Activated T-cell treated with anti-CD3 and anti-CD28 coated beads, Interleukin-2, amount 50 U/mL, for 1 hour (primary cell): Measurements from ENCODE around the gene CAMK2D.
"Not testable (repeated sequence)": the region's sequence is repeated elsewhere in the genome, so short reads cannot be mapped to it uniquely, and the experiment has no call there.

ENCODE experiments used
- DNase-seq: peaks from one replicate; pipeline ENCODE4 v3.0.0-alpha.2; 2020

The CAMK2D gene

GRCh38 chr4:113761620-113762185 lies at the start of gene CAMK2D:
Gene CAMK2D, minus strand, starts transcription at chr4:113761738. Its CDS starts 670 bp downstream, at chr4:113761068.
- peak; percentile 86 for DNase-seq

- DNase-seq: no peak
Measured at GRCh38 chr4:113810906-113811305, 49.4 kb upstream of the CAMK2D start.

GRCh38 chr4:113809311-113809710 lies 47.8 kb upstream of the CAMK2D start:
- no peak for DNase-seq

GRCh38 chr4:113806850-113807249 lies 45.3 kb upstream of the CAMK2D start:
- DNase-seq: no peak

- DNase-seq: no peak
Measured at GRCh38 chr4:113801882-113802281, 40.3 kb upstream of the CAMK2D start.

- not testable (repeated sequence) for DNase-seq
Measured at GRCh38 chr4:113796381-113796780, 34.8 kb upstream of the CAMK2D start.

- DNase-seq: no peak
Measured at GRCh38 chr4:113790478-113790877, 28.9 kb upstream of the CAMK2D start.

GRCh38 chr4:113788888-113789287 lies 27.4 kb upstream of the CAMK2D start:
- no peak for DNase-seq

- no peak for DNase-seq
Measured at GRCh38 chr4:113785781-113786180, 24.2 kb upstream of the CAMK2D start.

- no peak for DNase-seq
Measured at GRCh38 chr4:113784497-113785250, 23.1 kb upstream of the CAMK2D start.

GRCh38 chr4:113783701-113784100 lies 22.2 kb upstream of the CAMK2D start:
- DNase-seq: no peak

GRCh38 chr4:113783289-113783688 lies 21.8 kb upstream of the CAMK2D start:
- no peak for DNase-seq

- no peak for DNase-seq
Measured at GRCh38 chr4:113781439-113782040, 20.0 kb upstream of the CAMK2D start.

GRCh38 chr4:113776679-113777078 lies 15.1 kb upstream of the CAMK2D start:
- DNase-seq: no peak

- no peak for DNase-seq
Measured at GRCh38 chr4:113776016-113776415, 14.5 kb upstream of the CAMK2D start.

- no peak for DNase-seq
Measured at GRCh38 chr4:113773756-113774155, 12.2 kb upstream of the CAMK2D start.

- DNase-seq: peak; percentile 22
Measured at GRCh38 chr4:113773014-113773413, 11.5 kb upstream of the CAMK2D start.

GRCh38 chr4:113772319-113772718 lies 10.8 kb upstream of the CAMK2D start:
- no peak for DNase-seq

- DNase-seq: no peak
Measured at GRCh38 chr4:113769744-113770143, 8.2 kb upstream of the CAMK2D start.

- DNase-seq: no peak
Measured at GRCh38 chr4:113768952-113769351, 7.4 kb upstream of the CAMK2D start.

GRCh38 chr4:113766882-113767281 lies 5.3 kb upstream of the CAMK2D start:
- DNase-seq: no peak

GRCh38 chr4:113764720-113765264 lies 3.3 kb upstream of the CAMK2D start:
- no peak for DNase-seq

GRCh38 chr4:113763923-113764322 lies 2.4 kb upstream of the CAMK2D start:
- DNase-seq: not testable (repeated sequence)

- DNase-seq: no peak
Measured at GRCh38 chr4:113763029-113763285, 1.4 kb upstream of the CAMK2D start.
